Esophagus muscularis mucosa (tissue), 4 donors: ENCODE data around the gene TKTL1. TPM values are rescaled to one million over a fixed set of nuclear protein-coding genes. Genes with fewer than 3 reads are reported as not detected.
A peak's percentile ranks its signal among the peaks of the same experiment; 100 is the strongest.

Experiments used
- DNase-seq: peaks from one replicate; pipeline ENCODE4 v3.0.0-alpha.2; 2017; ENCODE audit errors: extremely low spot score
- H3K27ac ChIP-seq, 4 donors: fragments of 200-600 bp; sonication (generic); replicated peaks in 1 of 4; 1 replicate in 3 of 4; 2 replicates in 1 of 4; pipeline ENCODE4 v1.5.1; 2016 to 2019; ENCODE audit warnings: mild to moderate bottlenecking in 1 of 4
- H3K27me3 ChIP-seq, 4 donors: fragments of 200-600 bp; sonication (generic); one replicate each; pipeline versions ENCODE4 v1.5.1 to v1.6.0; 2016 to 2019
- H3K36me3 ChIP-seq, 4 donors: fragments of 200-600 bp; sonication (generic); one replicate each; pipeline ENCODE4 v1.5.1; 2016 to 2019
- H3K4me1 ChIP-seq, 4 donors: fragments of 200-600 bp; sonication (generic); one replicate each; pipeline ENCODE4 v1.5.1; 2016 to 2019
- H3K4me3 ChIP-seq, 4 donors: fragments of 200-600 bp; sonication (generic); 1 replicate in 2 of 4; 2 replicates in 2 of 4; pipeline ENCODE4 v1.5.1; 2016 to 2019; ENCODE audit warnings: mild to moderate bottlenecking in 4 of 4, moderate library complexity in 1 of 4
- H3K9me3 ChIP-seq, 4 donors: fragments of 200-600 bp; sonication (generic); 1 replicate in 3 of 4; 2 replicates in 1 of 4; pipeline ENCODE4 v1.5.1; 2016 to 2019
- EP300 ChIP-seq: sonication (generic); formaldehyde crosslinking; IDR thresholded peaks from one replicate; pipeline ENCODE4 v1.6.1; 2017; ENCODE audit warnings: antibody characterized with exemption
- POLR2A ChIP-seq: fragments of 450-650 bp; IDR thresholded peaks from one replicate; pipeline ENCODE4 v1.6.1; 2017; ENCODE audit warnings: antibody characterized with exemption, moderate library complexity, mild to moderate bottlenecking, low read depth
- POLR2AphosphoS5 ChIP-seq, 2 donors: sonication (generic); formaldehyde crosslinking; IDR thresholded peaks; one replicate each; pipeline ENCODE4 v1.6.1; 2017; ENCODE audit warnings: antibody characterized with exemption in 2 of 2
- WGBS: methylation state at CpG from one replicate; pipeline ENCODE4 v1.1.5; 2018; 5-methylcytosine and 5-hydroxymethylcytosine counted together
- intact Hi-C: fragments of 100-400 bp; cut with DNase I; formaldehyde crosslinking; loops from one replicate; pipeline ENCODE4 v1.15.1; 2023
- total RNA-seq, 4 donors: library from RNA; depleted of rRNA; stranded (reverse); fragments of >200 nt; gene quantifications; one replicate each; pipeline versions ENCODE4 v1.1.0 to v1.2.1, GENCODE V29; 2016
- TF ChIP-seq, protein P1 (sequence below), 3 experiments: fragments of 200-600 bp in 2 of 3; fragments of 450-650 bp in 1 of 3; sonication (generic) in 2 of 3; IDR thresholded peaks; one replicate each; pipeline ENCODE4 v1.5.1; 2017 to 2019; ENCODE audit warnings: antibody characterized with exemption in 3 of 3, mild to moderate bottlenecking in 2 of 3, moderate library complexity in 1 of 3

TKTL1 gene
- total RNA-seq, 4 donors from 2014 or later: not detected

GRCh38 chrX:154362085-154362742 is 66.6 kb downstream of the TKTL1 start:
- peaks cover 61 to 98% (median 97%) of the 10 kb centered on the region in 4 donors for H3K36me3 ChIP-seq
- H3K4me1 ChIP-seq: peaks cover 17 to 88% (median 73%) of the 10 kb centered on the region in 4 donors
- no peaks in the 10 kb centered on the region for H3K9me3 ChIP-seq
- DNase-seq: no peak
- intact Hi-C loops: no loop called here
- no peak for TF ChIP-seq EP300
- TF ChIP-seq POLR2AphosphoS5 (IDR thresholded peaks at IDR 0.05): peak; percentile 32 to 86
- WGBS: 94% methylated on average over 18 of the region's 30 CpGs
- H3K27ac ChIP-seq: peak overlapping the region; percentile 72 to 97 (median 96)
- H3K4me3 ChIP-seq: no peak overlapping the region
- no peaks in the 10 kb centered on the region for H3K27me3 ChIP-seq

DNA sequence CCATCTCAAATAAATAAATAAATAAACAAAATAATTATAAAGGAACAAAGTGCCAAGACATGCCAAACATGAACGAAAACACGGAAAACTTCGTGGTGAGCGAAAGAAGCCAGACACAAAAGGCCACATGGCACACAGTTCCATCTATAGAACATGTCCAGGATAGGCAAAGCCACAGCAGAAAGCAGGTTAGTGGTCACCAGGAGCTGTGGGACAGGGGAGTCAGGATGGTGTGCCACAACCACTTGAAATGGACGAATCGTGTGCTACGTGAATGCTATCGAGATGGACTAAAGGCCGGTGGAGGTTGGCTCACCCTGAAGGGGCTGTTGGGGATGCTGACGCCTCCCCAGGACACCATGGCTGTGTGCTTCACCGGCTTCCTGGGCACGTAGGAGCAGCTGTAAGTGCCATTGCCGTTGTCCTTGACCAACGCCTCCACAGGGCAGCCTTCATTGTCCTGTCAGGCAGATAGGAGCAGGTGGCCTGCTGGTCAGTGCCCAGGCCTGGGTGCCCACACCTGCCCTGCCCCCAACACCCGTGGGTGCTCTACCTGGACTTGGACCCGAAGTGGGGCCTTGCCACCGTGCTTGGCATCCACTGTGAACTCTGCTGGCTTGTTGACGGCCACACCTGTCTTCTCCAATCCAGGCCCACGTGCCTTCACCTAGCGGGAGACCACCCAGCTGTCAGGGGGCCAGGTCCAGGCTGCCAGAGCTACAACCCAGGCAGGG is 68.3 kb downstream of the TKTL1 start:
- Histone ChIP-seq H3K4me1 (peaks cover 27 to 88% (median 74%) of the 10 kb centered on the region in 4 donors), H3K27ac (peak overlapping the region; percentile 96 to 97 (median 97)), H3K4me3 (no peak overlapping the region), H3K9me3 (no peaks in the 10 kb centered on the region), H3K36me3 (peaks cover 53 to 93% (median 92%) of the 10 kb centered on the region in 4 donors), H3K27me3 (no peaks in the 10 kb centered on the region)
- no peak for DNase-seq
- intact Hi-C loops: no loop called here
- TF ChIP-seq POLR2AphosphoS5 (IDR thresholded peaks at IDR 0.05) (peak in 1 of 2 donors; percentile 81), EP300 (no peak)
- 66% methylated on average over 12 of the region's 20 CpGs for WGBS

DNA sequence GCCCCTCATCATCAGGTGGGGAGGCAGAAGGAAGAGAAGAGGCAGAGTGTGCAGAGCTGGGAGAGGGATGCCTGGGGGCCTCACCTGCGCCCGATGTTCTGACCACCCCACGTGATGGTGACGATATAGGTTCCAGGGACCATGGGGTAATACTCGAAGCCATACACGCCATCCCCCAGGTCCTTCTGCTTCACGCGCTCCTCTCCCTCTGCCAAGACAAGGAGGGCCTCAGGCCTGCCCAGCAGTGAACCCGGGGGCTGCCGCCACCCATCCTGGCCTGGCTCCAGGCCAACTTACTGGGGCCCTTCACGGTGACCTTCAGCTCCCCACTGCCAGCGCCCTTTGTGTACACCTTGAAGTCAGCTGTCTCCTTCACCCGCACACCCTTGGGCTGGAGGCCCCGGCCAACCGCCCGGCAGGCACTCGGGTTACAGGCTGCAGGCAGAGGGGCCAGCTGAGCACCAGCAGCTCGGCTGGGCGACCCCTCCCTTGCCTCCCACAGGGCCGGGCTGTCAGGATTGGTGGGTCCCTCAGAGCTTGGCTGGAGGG is 69.5 kb downstream of the TKTL1 start:
- Histone ChIP-seq H3K9me3 (no peaks in the 10 kb centered on the region), H3K36me3 (peaks cover 44 to 81% (median 80%) of the 10 kb centered on the region in 4 donors), H3K27ac (peak overlapping the region; percentile 96 to 97 (median 97)), H3K4me3 (peak overlapping the region in 3 of 4 donors; percentile 1 to 75 (median 73)), H3K4me1 (peaks cover 27 to 76% (median 65%) of the 10 kb centered on the region in 4 donors), H3K27me3 (no peaks in the 10 kb centered on the region)
- DNase-seq: no peak
- TF ChIP-seq POLR2A (no peak), POLR2AphosphoS5 (IDR thresholded peaks at IDR 0.05) (peak; percentile 38 to 65)
- TF ChIP-seq, protein P1, sequence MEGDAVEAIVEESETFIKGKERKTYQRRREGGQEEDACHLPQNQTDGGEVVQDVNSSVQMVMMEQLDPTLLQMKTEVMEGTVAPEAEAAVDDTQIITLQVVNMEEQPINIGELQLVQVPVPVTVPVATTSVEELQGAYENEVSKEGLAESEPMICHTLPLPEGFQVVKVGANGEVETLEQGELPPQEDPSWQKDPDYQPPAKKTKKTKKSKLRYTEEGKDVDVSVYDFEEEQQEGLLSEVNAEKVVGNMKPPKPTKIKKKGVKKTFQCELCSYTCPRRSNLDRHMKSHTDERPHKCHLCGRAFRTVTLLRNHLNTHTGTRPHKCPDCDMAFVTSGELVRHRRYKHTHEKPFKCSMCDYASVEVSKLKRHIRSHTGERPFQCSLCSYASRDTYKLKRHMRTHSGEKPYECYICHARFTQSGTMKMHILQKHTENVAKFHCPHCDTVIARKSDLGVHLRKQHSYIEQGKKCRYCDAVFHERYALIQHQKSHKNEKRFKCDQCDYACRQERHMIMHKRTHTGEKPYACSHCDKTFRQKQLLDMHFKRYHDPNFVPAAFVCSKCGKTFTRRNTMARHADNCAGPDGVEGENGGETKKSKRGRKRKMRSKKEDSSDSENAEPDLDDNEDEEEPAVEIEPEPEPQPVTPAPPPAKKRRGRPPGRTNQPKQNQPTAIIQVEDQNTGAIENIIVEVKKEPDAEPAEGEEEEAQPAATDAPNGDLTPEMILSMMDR (IDR thresholded peaks at IDR 0.05): no peak
- intact Hi-C loops: no loop called here
- 64% methylated on average over 14 of the region's 20 CpGs for WGBS

DNA sequence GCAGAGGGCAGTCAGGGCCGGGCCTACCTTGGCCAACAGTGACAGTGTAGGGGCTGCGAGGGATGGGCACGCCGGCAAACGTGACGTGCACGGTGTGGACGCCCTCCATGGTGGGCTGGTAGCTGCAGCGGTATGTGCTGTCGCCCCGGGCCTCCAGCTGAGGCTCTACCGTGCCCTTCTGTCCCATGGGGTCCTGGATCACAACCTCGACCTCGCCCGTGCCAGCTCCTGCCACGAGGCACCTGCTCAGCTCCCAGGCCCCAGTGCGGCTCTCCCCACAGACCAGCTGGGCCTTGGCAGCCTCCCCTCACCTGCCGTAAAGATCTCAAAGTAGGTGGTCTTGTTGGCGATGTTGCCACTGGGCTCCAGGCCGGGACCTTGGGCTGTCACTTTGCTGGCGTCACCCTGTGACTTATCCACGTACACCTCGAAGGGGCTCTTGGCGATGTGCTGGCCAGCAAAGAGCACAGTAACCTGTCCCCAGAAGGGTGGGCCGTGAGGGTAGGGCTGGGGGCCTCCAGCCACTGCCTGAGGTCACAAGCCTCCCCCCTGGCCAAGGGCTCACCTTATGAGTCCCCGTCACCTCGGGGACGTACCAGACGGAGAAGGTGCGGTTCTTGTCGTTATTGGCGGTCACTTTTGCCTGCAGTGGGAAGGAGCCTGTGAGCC is 70.5 kb downstream of the TKTL1 start:
- DNase-seq: no peak
- no peaks in the 10 kb centered on the region for H3K27me3 ChIP-seq
- H3K27ac ChIP-seq: peak overlapping the region; percentile 96 to 97 (median 97)
- TF ChIP-seq POLR2AphosphoS5 (IDR thresholded peaks at IDR 0.05) (peak; percentile 12 to 76), POLR2A (no peak)
- 92% methylated on average over 6 of the region's 32 CpGs for WGBS
- peaks cover 27 to 69% (median 62%) of the 10 kb centered on the region in 4 donors for H3K4me1 ChIP-seq
- intact Hi-C loops: no loop called here
- no peaks in the 10 kb centered on the region for H3K9me3 ChIP-seq
- H3K36me3 ChIP-seq: peaks cover 48 to 82% (median 77%) of the 10 kb centered on the region in 4 donors
- H3K4me3 ChIP-seq: peak overlapping the region; percentile 1 to 75 (median 38)

- H3K4me3 ChIP-seq: peak overlapping the region; percentile 1 to 75 (median 38)
- peaks cover 27 to 64% (median 62%) of the 10 kb centered on the region in 4 donors for H3K4me1 ChIP-seq
- H3K27me3 ChIP-seq: no peaks in the 10 kb centered on the region
- H3K36me3 ChIP-seq: peaks cover 44 to 77% (median 71%) of the 10 kb centered on the region in 4 donors
- intact Hi-C loops: no loop called here
- 73% methylated on average over 11 of the region's 11 CpGs for WGBS
- no peak for DNase-seq
- TF ChIP-seq EP300 (no peak), POLR2AphosphoS5 (IDR thresholded peaks at IDR 0.05) (peak in 1 of 2 donors; percentile 17)
- H3K9me3 ChIP-seq: no peaks in the 10 kb centered on the region
- peak overlapping the region; percentile 96 to 97 (median 97) for H3K27ac ChIP-seq
Measured at GRCh38 chrX:154366666-154367055, 71.1 kb downstream of the TKTL1 start.

DNA sequence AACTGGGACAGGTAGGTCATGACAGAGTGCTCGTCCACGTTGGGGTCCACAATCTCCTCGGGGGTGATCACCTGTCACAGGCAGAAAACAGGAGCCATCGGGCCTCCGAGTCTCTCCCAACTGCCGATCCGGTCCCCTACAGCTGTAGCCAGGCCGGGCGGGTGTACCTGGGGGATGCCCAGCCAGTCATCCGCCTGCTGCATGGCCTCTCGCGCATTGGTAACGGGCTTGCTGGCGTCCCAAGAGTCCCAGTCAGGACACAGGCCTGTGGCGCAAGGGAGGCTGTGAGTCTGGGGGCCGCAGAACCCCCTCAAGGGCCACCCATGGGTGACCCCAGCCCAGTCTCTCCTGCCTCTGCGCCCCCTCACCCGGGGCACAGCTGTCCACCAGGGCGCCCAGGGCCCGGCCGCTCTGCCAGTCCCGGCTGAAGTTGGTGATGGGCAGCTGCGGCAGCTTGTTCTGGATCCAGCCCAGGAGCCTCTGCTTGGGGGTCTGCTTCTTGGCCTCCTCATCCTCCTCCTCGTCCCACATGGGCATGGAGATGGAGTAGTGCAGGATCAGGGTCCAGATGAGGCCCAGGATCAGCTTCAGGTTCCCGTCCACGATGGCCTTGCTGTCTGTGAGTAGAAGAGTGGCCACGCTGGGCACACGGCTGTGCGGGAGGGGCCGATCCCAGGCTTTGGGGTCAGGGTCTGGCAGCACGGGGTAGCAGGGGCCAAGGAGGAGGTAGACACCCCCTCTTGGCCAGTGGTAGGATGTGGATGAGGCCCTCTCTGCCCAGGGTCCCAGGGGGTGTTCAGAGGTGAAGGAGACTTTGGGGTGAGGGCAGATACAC is 72.1 kb downstream of the TKTL1 start:
- peak overlapping the region; percentile 67 to 75 (median 74) for H3K4me3 ChIP-seq

More for the DNA sequence above, 72.1 kb downstream of the TKTL1 start:
- no peaks in the 10 kb centered on the region for H3K9me3 ChIP-seq
- peaks cover 37 to 70% (median 61%) of the 10 kb centered on the region in 4 donors for H3K36me3 ChIP-seq
- DNase-seq: no peak
- WGBS: 78% methylated on average over 5 of the region's 31 CpGs
- intact Hi-C loops: no loop called here
- TF ChIP-seq, protein P1 (IDR thresholded peaks at IDR 0.05): no peak
- TF ChIP-seq POLR2A (no peak), POLR2AphosphoS5 (IDR thresholded peaks at IDR 0.05) (peak in 1 of 2 donors; percentile 62), EP300 (no peak)
- no peaks in the 10 kb centered on the region for H3K27me3 ChIP-seq
- peaks cover 33 to 67% (median 62%) of the 10 kb centered on the region in 4 donors for H3K4me1 ChIP-seq
- H3K27ac ChIP-seq: peak overlapping the region; percentile 96 to 97 (median 97)
